Measurements from ENCODE around the gene CD80. TPM values are rescaled to one million over a fixed set of nuclear protein-coding genes. Genes with fewer than 3 reads are reported as not detected.

The CD80 gene, protein sequence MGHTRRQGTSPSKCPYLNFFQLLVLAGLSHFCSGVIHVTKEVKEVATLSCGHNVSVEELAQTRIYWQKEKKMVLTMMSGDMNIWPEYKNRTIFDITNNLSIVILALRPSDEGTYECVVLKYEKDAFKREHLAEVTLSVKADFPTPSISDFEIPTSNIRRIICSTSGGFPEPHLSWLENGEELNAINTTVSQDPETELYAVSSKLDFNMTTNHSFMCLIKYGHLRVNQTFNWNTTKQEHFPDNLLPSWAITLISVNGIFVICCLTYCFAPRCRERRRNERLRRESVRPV
- total RNA-seq (under 1 TPM in 6 of 7 donors, not detected in 1; 0.11 to 0.60 (median 0.26) TPM), polyA plus RNA-seq (under 1 TPM; 0.07 to 0.73 TPM)
- long read RNA-seq, donor 1 = 0 reads
- long read RNA-seq, donor 2 = 0 reads
- long read RNA-seq, donor 3 = 0 reads

- Histone ChIP-seq H3K36me3 (no peaks in the 10 kb centered on the region), H3K27ac (no peak within 1 kb of the TSS), H3K4me1 (ENCODE audit: insufficient read depth) (no peaks in the 10 kb centered on the region), H3K4me3 (no peak within 1 kb of the TSS), H3K9me3 (no peaks in the 10 kb centered on the region), H3K27me3 (no peaks in the 10 kb centered on the region)
- TF ChIP-seq EP300 (IDR thresholded peaks at IDR 0.05) = no peak
- TF ChIP-seq POLR2A (IDR thresholded peaks at IDR 0.05) = no peak
- no peak for TF ChIP-seq CTCF (IDR thresholded peaks at IDR 0.05)
- DNase-seq = no peak
- intact Hi-C loops (cut with DNase I) = no loop called here
- 32 to 45% (median 43%) methylated on average over 7 of the region's 7 CpGs for WGBS, 3 donors
These were observed at the start of gene CD80 for GRCh38 chr3:119559441-119559963. Gene CD80, minus strand, starts transcription at chr3:119559614. Its CDS starts 1,886 bp downstream, at chr3:119557728.

GRCh38 chr3:119608405-119609000, 49.1 kb upstream of the CD80 start:
- no peak for DNase-seq
- Histone ChIP-seq H3K27me3 (no peaks in the 10 kb centered on the region), H3K27ac (no peak overlapping the region), H3K36me3 (no peaks in the 10 kb centered on the region), H3K4me3 (no peak overlapping the region), H3K4me1 (ENCODE audit: insufficient read depth) (no peaks in the 10 kb centered on the region), H3K9me3 (no peaks in the 10 kb centered on the region)
- intact Hi-C loops (cut with DNase I) = no loop called here
- TF ChIP-seq EP300 (IDR thresholded peaks at IDR 0.05) (no peak), CTCF (IDR thresholded peaks at IDR 0.05) (no peak), POLR2A (IDR thresholded peaks at IDR 0.05) (no peak)
- 72 to 92% (median 82%) methylated on average over 6 of the region's 6 CpGs for WGBS, 3 donors

GRCh38 chr3:119604878-119605277, 45.5 kb upstream of the CD80 start:
- no peak overlapping the region for H3K4me3 ChIP-seq
- no peak for DNase-seq
- TF ChIP-seq EP300 (IDR thresholded peaks at IDR 0.05) = no peak
- no peak for TF ChIP-seq CTCF (IDR thresholded peaks at IDR 0.05)
- no peak for TF ChIP-seq POLR2A (IDR thresholded peaks at IDR 0.05)
- H3K27ac ChIP-seq = no peak overlapping the region
- no peaks in the 10 kb centered on the region for H3K4me1 ChIP-seq (ENCODE audit: insufficient read depth)
- intact Hi-C loops (cut with DNase I) = no loop called here
- H3K9me3 ChIP-seq = no peaks in the 10 kb centered on the region
- H3K36me3 ChIP-seq = no peaks in the 10 kb centered on the region
- H3K27me3 ChIP-seq = no peaks in the 10 kb centered on the region
- 28 to 55% (median 53%) methylated on average over 1 of the region's 1 CpG for WGBS, 3 donors

GRCh38 chr3:119602676-119603075, 43.3 kb upstream of the CD80 start:
- Histone ChIP-seq H3K4me1 (ENCODE audit: insufficient read depth) (peaks cover 3% of the 10 kb centered on the region), H3K4me3 (no peak overlapping the region), H3K36me3 (no peaks in the 10 kb centered on the region), H3K9me3 (no peaks in the 10 kb centered on the region), H3K27me3 (no peaks in the 10 kb centered on the region), H3K27ac (no peak overlapping the region)
- DNase-seq = no peak
- 71 to 77% (median 73%) methylated on average over 1 of the region's 1 CpG for WGBS, 3 donors
- intact Hi-C loops (cut with DNase I) = no loop called here
- TF ChIP-seq CTCF (IDR thresholded peaks at IDR 0.05) (no peak), EP300 (IDR thresholded peaks at IDR 0.05) (no peak), POLR2A (IDR thresholded peaks at IDR 0.05) (no peak)

All from ovary (tissue), 10 donors.